HG02588 (cell line): ENCODE measurements around the gene NEURL4.

Source experiments
- ATAC-seq: cut with Tn5 transposase; IDR thresholded peaks from one replicate; pipeline ENCODE4 v1.9.1; 2021; ENCODE audit warnings: mild to moderate bottlenecking, moderate library complexity; ENCODE audit not compliant: unreplicated experiment

The NEURL4 gene

GRCh38 chr17:7306911-7307685 lies 22.0 kb downstream of the NEURL4 start, which contains the start of gene EIF5A:
Gene EIF5A, plus strand, starts transcription at chr17:7307628. Its CDS starts 2,008 bp downstream, at chr17:7309636.
- peak; percentile 69 for ATAC-seq

DNA sequence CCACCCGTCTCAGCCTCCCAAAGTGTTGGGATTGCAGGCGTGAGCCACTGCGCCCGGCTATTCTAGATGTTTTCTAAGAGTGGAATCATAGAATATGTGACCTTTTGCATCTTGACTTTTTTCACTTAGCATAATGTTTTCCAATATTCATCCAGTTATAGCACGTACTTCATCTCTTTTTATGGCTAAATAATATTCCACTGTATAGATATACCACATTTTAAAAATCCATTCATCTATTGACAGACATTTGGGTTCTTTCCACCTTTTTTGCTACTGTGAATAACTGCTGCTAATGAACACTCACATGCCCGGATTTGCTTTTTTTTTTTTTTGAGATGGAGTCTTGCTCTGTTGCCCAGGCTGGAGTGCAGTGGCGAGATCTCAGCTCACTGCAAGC lies 25.0 kb downstream of the NEURL4 start:
- ATAC-seq: no peak

GRCh38 chr17:7296189-7296861 lies 32.8 kb downstream of the NEURL4 start:
- ATAC-seq: no peak

- ATAC-seq: no peak
Observed at GRCh38 chr17:7295230-7296180, 33.6 kb downstream of the NEURL4 start.

GRCh38 chr17:7294614-7295153 lies 34.5 kb downstream of the NEURL4 start, which contains the start of gene YBX2:
Gene YBX2, minus strand, starts transcription at chr17:7294639. Its CDS starts 139 bp downstream, at chr17:7294500.
- ATAC-seq: peak; percentile 57

GRCh38 chr17:7293816-7294613 lies 35.1 kb downstream of the NEURL4 start:
- no peak for ATAC-seq

GRCh38 chr17:7293159-7293558 lies 36.0 kb downstream of the NEURL4 start:
- ATAC-seq: no peak

- no peak for ATAC-seq
Observed at GRCh38 chr17:7292729-7293128, 36.4 kb downstream of the NEURL4 start.

DNA sequence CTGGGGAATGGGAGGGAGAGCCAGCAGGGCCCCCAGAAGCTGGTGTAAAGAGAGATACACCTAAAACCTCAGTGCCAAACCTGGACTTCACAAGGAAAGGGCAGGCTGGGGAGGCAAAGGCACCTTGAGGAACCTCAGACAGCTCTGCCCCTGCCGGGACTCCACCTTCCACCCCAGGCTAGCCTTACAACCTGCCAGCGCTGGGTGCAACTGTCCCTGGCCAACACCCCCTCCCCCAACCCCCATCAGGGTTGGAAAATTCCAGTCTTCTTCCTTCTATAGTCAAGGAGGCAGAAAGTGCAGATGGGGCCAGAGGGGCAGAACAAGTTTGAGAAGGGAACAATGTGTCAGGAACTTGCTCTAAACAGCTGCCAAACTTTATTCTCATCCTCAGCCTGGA lies 36.9 kb downstream of the NEURL4 start:
- no peak for ATAC-seq

- no peak for ATAC-seq
Observed at GRCh38 chr17:7290685-7291084, 38.5 kb downstream of the NEURL4 start.

GRCh38 chr17:7290166-7290565 lies 39.0 kb downstream of the NEURL4 start:
- ATAC-seq: no peak

DNA sequence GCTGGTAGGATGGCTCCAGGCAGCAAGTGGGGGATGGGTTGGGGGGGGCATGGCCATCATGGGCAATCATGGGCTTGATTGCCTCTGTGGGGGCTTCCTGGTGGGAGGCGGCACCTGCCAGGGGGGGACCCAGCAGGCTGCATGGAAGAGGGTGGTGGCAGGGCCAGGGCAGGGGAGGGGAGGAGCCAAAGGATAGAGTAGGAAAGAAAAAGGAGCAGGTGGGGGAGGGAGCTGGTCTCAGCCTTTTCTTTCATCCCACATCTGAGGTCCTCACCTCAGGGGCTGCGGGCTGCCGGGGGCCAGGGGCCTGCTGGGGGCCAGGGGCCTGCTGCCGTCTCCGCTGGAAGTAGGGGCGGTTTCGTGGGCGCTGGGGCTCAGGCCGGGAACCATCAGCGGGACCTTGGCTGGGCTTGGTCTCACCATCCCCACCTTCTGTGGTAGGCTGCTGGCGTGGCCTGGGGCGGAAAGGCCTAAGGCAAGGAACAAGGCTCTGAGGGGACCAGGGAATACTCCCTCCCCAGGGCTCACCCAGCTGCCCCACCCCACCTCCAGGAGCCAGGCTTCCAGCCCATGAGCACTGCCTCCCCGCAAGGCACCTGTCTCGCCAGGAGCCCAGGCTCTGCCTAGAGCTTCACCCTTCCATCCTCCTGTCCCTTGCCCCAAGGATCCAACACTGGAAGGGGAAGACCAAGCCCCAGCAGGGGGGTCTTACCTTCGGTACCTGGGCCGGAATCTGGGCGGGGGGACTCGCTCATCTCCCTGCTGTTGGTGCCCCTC lies 39.7 kb downstream of the NEURL4 start:
- no peak for ATAC-seq

DNA sequence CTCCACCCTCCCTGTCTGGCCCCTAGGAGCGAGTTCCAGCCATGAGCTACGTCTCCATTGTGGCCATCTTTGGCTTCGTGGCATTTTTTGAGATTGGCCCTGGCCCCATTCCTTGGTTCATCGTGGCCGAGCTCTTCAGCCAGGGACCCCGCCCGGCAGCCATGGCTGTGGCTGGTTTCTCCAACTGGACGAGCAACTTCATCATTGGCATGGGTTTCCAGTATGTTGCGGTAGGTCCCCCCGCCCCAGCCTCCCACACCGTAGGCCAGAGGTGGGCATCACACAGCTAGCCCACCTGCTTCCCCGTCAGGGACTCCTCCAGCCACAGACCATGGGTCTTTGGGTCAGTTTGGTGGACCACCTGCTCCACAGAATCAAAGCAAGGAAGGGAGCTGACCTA lies 43.5 kb downstream of the NEURL4 start:
- ATAC-seq: no peak

- ATAC-seq: no peak
Observed at GRCh38 chr17:7284911-7285310, 44.2 kb downstream of the NEURL4 start.

DNA sequence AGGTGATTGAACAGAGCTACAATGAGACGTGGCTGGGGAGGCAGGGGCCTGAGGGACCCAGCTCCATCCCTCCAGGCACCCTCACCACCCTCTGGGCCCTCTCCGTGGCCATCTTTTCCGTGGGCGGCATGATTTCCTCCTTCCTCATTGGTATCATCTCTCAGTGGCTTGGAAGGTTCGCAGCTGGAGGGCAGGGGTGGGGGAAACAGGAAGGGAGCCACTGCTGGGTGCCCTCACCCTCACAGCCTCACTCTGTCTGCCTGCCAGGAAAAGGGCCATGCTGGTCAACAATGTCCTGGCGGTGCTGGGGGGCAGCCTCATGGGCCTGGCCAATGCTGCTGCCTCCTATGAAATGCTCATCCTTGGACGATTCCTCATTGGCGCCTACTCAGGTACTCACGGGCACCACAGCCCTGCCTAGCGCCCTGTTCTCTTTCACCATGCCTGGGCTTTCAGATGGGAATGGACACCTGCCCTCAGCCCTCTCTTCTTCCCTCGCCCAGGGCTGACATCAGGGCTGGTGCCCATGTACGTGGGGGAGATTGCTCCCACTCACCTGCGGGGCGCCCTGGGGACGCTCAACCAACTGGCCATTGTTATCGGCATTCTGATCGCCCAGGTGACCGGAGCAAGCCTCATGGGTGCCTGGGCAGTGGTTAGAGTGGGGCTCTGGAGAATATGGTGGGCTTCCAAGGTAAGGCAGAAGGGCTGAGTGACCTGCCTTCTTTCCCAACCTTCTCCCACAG lies 45.5 kb downstream of the NEURL4 start:
- no peak for ATAC-seq

DNA sequence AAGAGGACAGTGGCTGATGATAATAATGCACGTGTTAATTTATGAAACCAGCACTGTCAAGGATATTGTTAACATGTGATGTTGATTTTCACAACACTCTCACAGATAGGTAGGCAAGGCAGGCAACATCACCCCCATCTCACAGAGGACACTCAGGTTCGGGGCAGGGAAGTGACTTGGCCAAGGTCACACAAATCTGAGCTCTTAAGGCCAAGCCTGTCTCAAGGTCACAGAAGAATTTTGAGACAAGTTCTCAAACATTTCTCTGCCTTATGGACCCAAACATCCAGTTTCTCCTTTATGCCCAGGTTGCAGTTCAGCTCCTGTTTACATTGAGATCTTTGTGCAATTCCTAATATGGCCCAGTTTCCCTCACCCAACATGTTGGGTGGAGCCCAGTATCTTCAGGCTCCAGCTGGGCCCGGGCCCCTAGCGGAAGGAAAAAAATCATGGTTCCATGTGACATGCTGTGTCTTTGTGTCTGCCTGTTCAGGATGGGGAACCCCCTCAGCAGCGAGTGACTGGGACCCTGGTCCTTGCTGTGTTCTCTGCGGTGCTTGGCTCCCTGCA lies 46.3 kb downstream of the NEURL4 start:
- no peak for ATAC-seq

- no peak for ATAC-seq
Observed at GRCh38 chr17:7281953-7282751, 47.0 kb downstream of the NEURL4 start.
